ENCODE measurements around the gene JMJD8. TPM values are rescaled to one million over a fixed set of nuclear protein-coding genes. Genes with fewer than 3 reads are reported as not detected.
A peak's percentile ranks its signal among the peaks of the same experiment; 100 is the strongest.

The JMJD8 gene
- total RNA-seq, 4 donors from 2014 or later = 53.7 to 70.7 (median 62.5) TPM

- Histone ChIP-seq H3K36me3 (no peaks in the 10 kb centered on the region), H3K27me3 (peaks cover 32 to 100% (median 48%) of the 10 kb centered on the region in 4 donors), H3K4me1 (peaks cover 6 to 45% (median 27%) of the 10 kb centered on the region in 3 donors), H3K4me3 (no peak overlapping the region), H3K27ac (no peak overlapping the region), H3K9me3 (no peaks in the 10 kb centered on the region)
- no peak for DNase-seq
- WGBS, 2 donors = 81 to 94% methylated on average over 7 to 16 of the region's 19 CpGs
- TF ChIP-seq POLR2A (IDR thresholded peaks at IDR 0.05) (no peak), CTCF (IDR thresholded peaks at IDR 0.05) (no peak)
- intact Hi-C loops (cut with DNase I) = no loop called here
These were observed 18.2 kb upstream of the JMJD8 start for GRCh38 chr16:702341-702740.

GRCh38 chr16:700684-701584 lies 16.8 kb upstream of the JMJD8 start:
- Histone ChIP-seq H3K36me3 (no peaks in the 10 kb centered on the region), H3K9me3 (no peaks in the 10 kb centered on the region), H3K27me3 (peaks cover 27 to 100% (median 38%) of the 10 kb centered on the region in 4 donors), H3K27ac (no peak overlapping the region), H3K4me1 (peaks cover 5 to 38% (median 26%) of the 10 kb centered on the region in 3 donors), H3K4me3 (peak overlapping the region in 1 of 4 donors; percentile 3)
- intact Hi-C loops (cut with DNase I) = no loop called here
- TF ChIP-seq POLR2A (IDR thresholded peaks at IDR 0.05) (no peak), CTCF (IDR thresholded peaks at IDR 0.05) (no peak)
- WGBS, 2 donors = 4 to 11% methylated on average over 4 to 13 of the region's 76 CpGs
- DNase-seq = no peak

GRCh38 chr16:698911-699671 lies 15.0 kb upstream of the JMJD8 start:
- WGBS, 2 donors = 60 to 70% methylated on average over 9 to 10 of the region's 19 CpGs
- no peak for TF ChIP-seq CTCF (IDR thresholded peaks at IDR 0.05)
- no peak for TF ChIP-seq POLR2A (IDR thresholded peaks at IDR 0.05)
- no peaks in the 10 kb centered on the region for H3K36me3 ChIP-seq
- DNase-seq = no peak
- peaks cover 20 to 43% (median 34%) of the 10 kb centered on the region in 3 donors for H3K4me1 ChIP-seq
- intact Hi-C loops (cut with DNase I) = no loop called here
- no peak overlapping the region for H3K4me3 ChIP-seq
- H3K27me3 ChIP-seq = peaks cover 14 to 100% (median 41%) of the 10 kb centered on the region in 4 donors
- no peak overlapping the region for H3K27ac ChIP-seq
- H3K9me3 ChIP-seq = no peaks in the 10 kb centered on the region

DNA sequence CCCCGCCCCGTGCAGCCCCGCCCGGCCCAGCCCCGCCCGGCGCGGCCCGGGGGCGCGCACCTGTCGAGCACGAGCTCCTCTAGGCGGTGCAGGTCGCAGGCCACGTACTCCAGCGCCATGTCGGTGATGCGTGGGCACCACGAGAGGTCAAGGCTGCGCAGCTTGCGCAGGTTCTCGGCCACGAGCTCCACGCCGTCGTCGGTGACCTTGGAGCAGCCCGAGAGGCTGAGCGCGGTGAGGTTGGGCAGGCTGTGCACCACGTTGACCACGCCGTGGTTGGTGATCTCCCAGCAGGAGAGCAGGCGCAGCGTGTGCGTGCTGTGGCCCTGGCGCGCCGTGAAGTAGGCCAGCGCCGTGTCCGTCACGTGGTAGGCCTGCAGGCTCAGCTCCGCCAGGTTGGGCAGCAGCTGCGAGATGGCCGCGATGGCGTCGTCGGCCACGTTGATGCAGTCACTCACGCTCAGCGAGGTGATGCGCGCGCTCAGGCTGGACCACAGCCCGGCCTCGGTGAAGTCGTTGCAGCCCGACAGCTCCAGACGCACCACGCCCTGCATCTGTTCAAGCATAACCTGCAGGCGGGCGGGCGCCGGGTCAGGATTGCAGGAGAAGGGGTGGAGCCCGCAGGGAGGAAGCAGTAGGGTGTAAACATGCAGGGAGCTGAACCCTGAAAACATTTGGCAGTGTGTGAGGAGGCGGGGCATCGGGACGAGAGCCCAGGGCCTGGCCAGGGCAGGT lies 11.4 kb upstream of the JMJD8 start:
- 0 to 5% methylated on average over 1 to 6 of the region's 71 CpGs for WGBS, 2 donors
- Histone ChIP-seq H3K4me3 (peak overlapping the region; percentile 37 to 66 (median 56)), H3K9me3 (no peaks in the 10 kb centered on the region), H3K4me1 (peaks cover 22 to 70% (median 40%) of the 10 kb centered on the region in 3 donors), H3K27ac (peak overlapping the region; percentile 79 to 90 (median 82)), H3K36me3 (no peaks in the 10 kb centered on the region), H3K27me3 (peaks cover 0 to 90% (median 24%) of the 10 kb centered on the region in 4 donors)
- TF ChIP-seq POLR2A (IDR thresholded peaks at IDR 0.05) (peak in 1 of 4 donors; percentile 32), CTCF (IDR thresholded peaks at IDR 0.05) (no peak)
- intact Hi-C loops (cut with DNase I) = no loop called here
- DNase-seq = no peak

Data from esophagus squamous epithelium (tissue), 5 donors.